Measurements from ENCODE around the gene ATL2. TPM values are rescaled to one million over a fixed set of nuclear protein-coding genes. Genes with fewer than 3 reads are reported as not detected.

The ATL2 gene
- total RNA-seq, 1 experiment from 2014 or later, result 66.7 TPM

DNA sequence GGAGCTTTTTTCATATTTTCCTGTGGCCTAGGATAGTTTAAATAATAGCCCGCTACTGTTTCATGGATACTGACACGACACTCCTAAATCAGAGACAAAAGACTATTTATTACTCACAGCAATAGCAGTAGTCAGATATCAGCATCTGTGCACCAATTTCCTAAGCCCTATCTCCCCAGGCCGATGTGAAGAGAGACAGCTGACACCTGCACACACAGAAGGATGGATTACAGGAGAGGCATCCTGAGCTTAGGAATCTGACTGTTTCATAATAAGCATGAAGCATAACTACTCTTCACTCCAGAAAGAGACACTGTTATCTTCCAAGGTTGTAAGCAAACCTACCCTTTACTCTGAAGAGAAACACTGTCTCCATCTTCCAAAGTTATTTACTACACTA lies 105.4 kb downstream of the ATL2 start:
- Histone ChIP-seq H3K23ac (ENCODE audit: insufficient read length, low read depth, low read length) (no peak overlapping the region), H3K27ac (ENCODE audit: insufficient read length, low read depth, low read length) (no peak overlapping the region), H4K91ac (ENCODE audit: insufficient read length, low read depth, low read length) (no peak overlapping the region), H3K23me2 (ENCODE audit: insufficient read length, low read depth, low read length, poor library complexity, severe bottlenecking) (no peaks in the 10 kb centered on the region), H3K27me3 (ENCODE audit: insufficient read depth, low read length) (no peaks in the 10 kb centered on the region), H2AK5ac (ENCODE audit: insufficient read length, low read length) (no peak overlapping the region), H3K18ac (ENCODE audit: insufficient read length, low read depth, low read length) (no peak overlapping the region), H3K79me1 (ENCODE audit: insufficient read depth, low read depth, low read length, poor library complexity, severe bottlenecking) (no peaks in the 10 kb centered on the region), H3K9me3 (ENCODE audit: control insufficient read depth, low read depth, low read length) (no peaks in the 10 kb centered on the region), H4K8ac (replicated peaks; ENCODE audit: insufficient read length, low read depth, low read length) (no peak overlapping the region), H3K14ac (ENCODE audit: insufficient read depth, low read length) (no peak overlapping the region), H2BK120ac (ENCODE audit: low read depth, low read length, poor library complexity, severe bottlenecking) (no peak overlapping the region), H2BK12ac (ENCODE audit: insufficient read length, low read depth, low read length) (no peak overlapping the region), H3K79me2 (ENCODE audit: insufficient read depth, low read length) (no peaks in the 10 kb centered on the region), H2AFZ (ENCODE audit: low read length) (no peak overlapping the region), H2BK20ac (ENCODE audit: low read depth, low read length, poor library complexity, severe bottlenecking) (no peak overlapping the region), H3K9ac (ENCODE audit: extremely low read depth, insufficient read length, low read length) (no peak overlapping the region), H3K4ac (ENCODE audit: low read depth, low read length) (no peak overlapping the region), H4K20me1 (ENCODE audit: control insufficient read depth, insufficient read depth, insufficient read length) (no peaks in the 10 kb centered on the region), H2BK5ac (ENCODE audit: insufficient read length, low read length) (no peak overlapping the region), H3K4me2 (ENCODE audit: insufficient read depth, insufficient read length, low read length) (no peak overlapping the region), H4K5ac (ENCODE audit: insufficient read length, low read depth, low read length) (no peak overlapping the region), H2BK15ac (ENCODE audit: low read depth, low read length) (no peak overlapping the region), H3T11ph (ENCODE audit: low read length) (no peak overlapping the region), H3K56ac (ENCODE audit: insufficient read length, low read depth, low read length) (no peak overlapping the region), H3K4me1 (ENCODE audit: insufficient read depth, low read length) (no peaks in the 10 kb centered on the region)
- no peak overlapping the region for H3K4me3 Mint-ChIP-seq
- no peak overlapping the region for H3K27ac Mint-ChIP-seq
- H3K9me3 Mint-ChIP-seq, result no peaks in the 10 kb centered on the region; a peak in 1 of 5 replicates
- no peak for DNase-seq
- no CpG with 5 or more reads among the region's 3 CpGs for WGBS (ENCODE audit: extremely low coverage, insufficient read length, low lambda C conversion rate)
- peaks cover 24 to 28% of the 10 kb centered on the region in 2 experiments for H3K4me1 Mint-ChIP-seq
- H3K36me3 Mint-ChIP-seq (ENCODE audit: insufficient read depth in 1 of 3, low read depth in 3 of 3), result no peaks in the 10 kb centered on the region; a peak in 1 of 7 replicates
- no peak for TF ChIP-seq CTCF (conservative IDR thresholded peaks at IDR 0.05)
- peaks cover 10% of the 10 kb centered on the region for H3K27me3 Mint-ChIP-seq (ENCODE audit: low read depth)

All from H9 (cell line).